ENCODE results near the gene ZMYND10. TPM values are rescaled to one million over a fixed set of nuclear protein-coding genes. Genes with fewer than 3 reads are reported as not detected.

ZMYND10 gene
- total RNA-seq, 1 experiment from 2014 or later: 1.4 TPM

- no peak overlapping the region for H2AFZ ChIP-seq (ENCODE audit: low read length)
Observed at GRCh38 chr3:50320853-50321335, 24.6 kb downstream of the ZMYND10 start.

More at GRCh38 chr3:50320853-50321335, 24.6 kb downstream of the ZMYND10 start:
- Mint-ChIP-seq H3K36me3 (ENCODE audit: insufficient read depth in 1 of 3, low read depth in 3 of 3) (peaks cover 37 to 58% (median 47%) of the 10 kb centered on the region in 3 experiments), H3K27me3 (ENCODE audit: low read depth) (no peaks in the 10 kb centered on the region), H3K4me3 (peak overlapping the region; percentile 85 to 97), H3K9me3 (no peaks in the 10 kb centered on the region), H3K4me1 (peaks cover 27 to 42% of the 10 kb centered on the region in 2 experiments), H3K27ac (peak overlapping the region; percentile 76 to 93 (median 92); a peak in 6 of 7 replicates)
- Histone ChIP-seq H4K8ac (replicated peaks; ENCODE audit: insufficient read length, low read depth, low read length) (no peak overlapping the region), H3T11ph (ENCODE audit: low read length) (no peak overlapping the region), H3K4ac (ENCODE audit: low read depth, low read length) (no peak overlapping the region), H2BK15ac (ENCODE audit: low read depth, low read length) (no peak overlapping the region), H2BK12ac (ENCODE audit: insufficient read length, low read depth, low read length) (no peak overlapping the region), H2BK120ac (ENCODE audit: low read depth, low read length, poor library complexity, severe bottlenecking) (no peak overlapping the region), H4K20me1 (ENCODE audit: control insufficient read depth, insufficient read depth, insufficient read length) (no peaks in the 10 kb centered on the region), H3K56ac (ENCODE audit: insufficient read length, low read depth, low read length) (no peak overlapping the region), H2BK5ac (ENCODE audit: insufficient read length, low read length) (no peak overlapping the region), H3K4me2 (ENCODE audit: insufficient read depth, insufficient read length, low read length) (peak overlapping the region; percentile 83), H3K14ac (ENCODE audit: insufficient read depth, low read length) (peak overlapping the region; percentile 87; the same call in 1 of the 2 replicates), H3K18ac (ENCODE audit: insufficient read length, low read depth, low read length) (no peak overlapping the region), H3K27me3 (ENCODE audit: insufficient read depth, low read length) (no peaks in the 10 kb centered on the region), H2AK5ac (ENCODE audit: insufficient read length, low read length) (no peak overlapping the region), H3K9ac (ENCODE audit: extremely low read depth, insufficient read length, low read length) (peak overlapping the region; percentile 72), H2BK20ac (ENCODE audit: low read depth, low read length, poor library complexity, severe bottlenecking) (no peak overlapping the region), H4K5ac (ENCODE audit: insufficient read length, low read depth, low read length) (no peak overlapping the region), H3K79me1 (ENCODE audit: insufficient read depth, low read depth, low read length, poor library complexity, severe bottlenecking) (no peaks in the 10 kb centered on the region), H3K4me1 (ENCODE audit: insufficient read depth, low read length) (peaks cover 6% of the 10 kb centered on the region; the same call in 1 of the 2 replicates), H4K91ac (ENCODE audit: insufficient read length, low read depth, low read length) (no peak overlapping the region), H3K27ac (ENCODE audit: insufficient read length, low read depth, low read length) (no peak overlapping the region), H3K23me2 (ENCODE audit: insufficient read length, low read depth, low read length, poor library complexity, severe bottlenecking) (peaks cover 15% of the 10 kb centered on the region), H3K23ac (ENCODE audit: insufficient read length, low read depth, low read length) (no peak overlapping the region), H3K9me3 (ENCODE audit: control insufficient read depth, low read depth, low read length) (no peaks in the 10 kb centered on the region), H3K79me2 (ENCODE audit: insufficient read depth, low read length) (peaks cover 5% of the 10 kb centered on the region; the same call in 1 of the 2 replicates)
- WGBS (ENCODE audit: extremely low coverage, insufficient read length, low lambda C conversion rate): no CpG with 5 or more reads among the region's 45 CpGs
- TF ChIP-seq CTCF (conservative IDR thresholded peaks at IDR 0.05): no peak; the same call in 2 of the 3 replicates
- peak; percentile 80 for DNase-seq
